DND-41 (cell line): ENCODE measurements around the gene C16orf86.

Source experiments
- CTCF ChIP-seq: IDR thresholded peaks from 2 replicates; pipeline ENCODE4 v1.5.1; 2012; ENCODE audit warnings: borderline replicate concordance, low read length, moderate library complexity, mild to moderate bottlenecking; ENCODE audit not compliant: poor library complexity, severe bottlenecking; ENCODE audit errors: extremely low read depth
- EZH2 ChIP-seq: IDR thresholded peaks from 3 replicates; pipeline ENCODE4 v1.6.1; 2012; ENCODE audit warnings: borderline replicate concordance, low read depth, mild to moderate bottlenecking, moderate library complexity, low read length, inconsistent platforms; ENCODE audit not compliant: severe bottlenecking

DNA sequence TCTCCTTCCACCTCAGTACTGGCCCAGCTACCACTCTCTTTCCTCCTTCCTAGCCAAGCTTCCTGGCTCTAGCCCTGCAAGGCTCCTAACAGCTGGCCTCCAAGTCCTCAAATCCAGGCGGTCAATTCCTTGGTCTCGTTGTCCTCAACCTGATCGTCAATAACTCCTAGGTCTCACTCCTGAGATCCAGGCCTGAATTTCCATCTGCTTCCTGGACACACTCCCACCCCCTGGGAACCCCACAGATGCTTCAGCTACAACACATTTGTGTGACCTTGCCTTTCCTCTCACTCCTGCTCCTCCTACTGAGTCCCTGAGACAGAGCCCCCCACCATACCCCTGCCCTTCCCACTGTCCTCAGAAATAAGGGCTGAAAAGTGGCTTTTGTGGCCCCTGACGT lies 2.4 kb upstream of the C16orf86 start:
- TF ChIP-seq CTCF (no peak), EZH2 (no peak)
